C4-2B (cell line): ENCODE measurements around the gene SLC26A9.

Source experiments
- ZFX ChIP-seq: fragments of 450-650 bp; IDR thresholded peaks from 2 replicates; pipeline ENCODE4 v1.6.1; 2017
- TF ChIP-seq, protein P1 (sequence below): fragments of 450-650 bp; conservative IDR thresholded peaks from 2 replicates; pipeline ENCODE4 v1.5.1; 2017; ENCODE audit warnings: mild to moderate bottlenecking

DNA sequence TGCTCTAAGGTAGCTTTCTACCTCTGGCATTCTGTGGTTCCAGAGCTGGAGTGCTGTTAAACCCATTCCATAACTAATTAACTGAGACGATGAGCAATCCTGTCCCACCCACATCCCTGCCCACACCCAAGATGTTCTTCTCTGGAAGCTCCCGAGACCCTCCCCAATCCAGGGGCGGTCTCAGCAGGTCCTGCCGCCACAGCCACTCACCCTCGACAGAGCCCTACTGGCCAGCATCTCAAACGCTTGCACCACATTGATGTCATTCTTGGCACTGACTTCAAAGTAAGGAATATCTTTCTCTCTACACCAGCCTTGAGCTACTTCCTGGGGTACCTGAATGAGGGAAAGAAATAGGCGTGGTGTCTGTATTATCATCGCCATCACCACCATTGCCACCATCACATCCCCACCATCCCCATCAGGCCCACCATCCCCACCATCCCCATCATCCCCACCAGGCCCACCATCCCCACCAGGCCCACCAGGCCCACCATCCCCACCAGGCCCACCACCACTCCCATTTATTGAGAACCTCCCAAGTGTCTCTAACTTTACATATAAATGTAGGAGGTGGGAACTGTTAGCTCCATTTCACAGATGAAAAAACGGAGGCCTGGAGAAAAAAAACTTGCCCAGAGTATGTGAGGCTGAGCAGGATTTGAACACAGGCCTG is 42.2 kb upstream of the SLC26A9 start:
- TF ChIP-seq, protein P1, sequence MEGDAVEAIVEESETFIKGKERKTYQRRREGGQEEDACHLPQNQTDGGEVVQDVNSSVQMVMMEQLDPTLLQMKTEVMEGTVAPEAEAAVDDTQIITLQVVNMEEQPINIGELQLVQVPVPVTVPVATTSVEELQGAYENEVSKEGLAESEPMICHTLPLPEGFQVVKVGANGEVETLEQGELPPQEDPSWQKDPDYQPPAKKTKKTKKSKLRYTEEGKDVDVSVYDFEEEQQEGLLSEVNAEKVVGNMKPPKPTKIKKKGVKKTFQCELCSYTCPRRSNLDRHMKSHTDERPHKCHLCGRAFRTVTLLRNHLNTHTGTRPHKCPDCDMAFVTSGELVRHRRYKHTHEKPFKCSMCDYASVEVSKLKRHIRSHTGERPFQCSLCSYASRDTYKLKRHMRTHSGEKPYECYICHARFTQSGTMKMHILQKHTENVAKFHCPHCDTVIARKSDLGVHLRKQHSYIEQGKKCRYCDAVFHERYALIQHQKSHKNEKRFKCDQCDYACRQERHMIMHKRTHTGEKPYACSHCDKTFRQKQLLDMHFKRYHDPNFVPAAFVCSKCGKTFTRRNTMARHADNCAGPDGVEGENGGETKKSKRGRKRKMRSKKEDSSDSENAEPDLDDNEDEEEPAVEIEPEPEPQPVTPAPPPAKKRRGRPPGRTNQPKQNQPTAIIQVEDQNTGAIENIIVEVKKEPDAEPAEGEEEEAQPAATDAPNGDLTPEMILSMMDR = no peak
- no peak for TF ChIP-seq ZFX
